Measurements from ENCODE around the gene COX7B2. TPM values are rescaled to one million over a fixed set of nuclear protein-coding genes. Genes with fewer than 3 reads are reported as not detected.

COX7B2 gene
- total and polyA plus RNA-seq, 9 of the 15 experiments (the other 6 are each of a cell fraction or from before 2014, with no cell fraction given), result 0.33 to 3.5 (median 0.67) TPM; not detected in 3

- TF ChIP-seq NKRF (IDR thresholded peaks at IDR 0.05; ENCODE audit: borderline replicate concordance) (no peak), MAFG (tag; conservative IDR thresholded peaks at IDR 0.05) (no peak)
Measured at GRCh38 chr4:46793036-46793435, 116.0 kb downstream of the COX7B2 start (continued).

GRCh38 chr4:46781434-46782092 lies 127.5 kb downstream of the COX7B2 start:
- H3K27ac ChIP-seq (ENCODE audit: extremely low read depth, low read depth, low read length), result no peak overlapping the region
- H4K20me1 ChIP-seq (replicated peaks; ENCODE audit: control insufficient read depth, insufficient read depth, low read length), result no peaks in the 10 kb centered on the region
- ATAC-seq (no peak), FAIRE-seq (no peak), DNase-seq (ENCODE audit: extremely low read depth in 1 of 4, low spot score in 3 of 4) (no peak)
- H3K79me2 ChIP-seq (ENCODE audit: control insufficient read depth, insufficient read depth, low read length), result no peaks in the 10 kb centered on the region
- no peaks in the 10 kb centered on the region for H3K4me1 ChIP-seq (replicated peaks in 1 of 2; ENCODE audit: control insufficient read depth in 2 of 2, insufficient read depth in 2 of 2, low read length in 2 of 2)
- in situ Hi-C loops (cut with MboI), result no loop called here
- H3K9me3 ChIP-seq (replicated peaks; ENCODE audit: control insufficient read depth, insufficient read depth, low read depth, low read length), result no peaks in the 10 kb centered on the region
- no peaks in the 10 kb centered on the region for H3K27me3 ChIP-seq (ENCODE audit: control insufficient read depth in 2 of 2, insufficient read depth in 2 of 2, low read length in 2 of 2)
- H3K9me1 ChIP-seq (ENCODE audit: control insufficient read depth, insufficient read depth, low read length), result no peaks in the 10 kb centered on the region
- no TSS peak for BruUV-seq (replicated peaks)
- ChIA-PET CTCF (ENCODE audit: low intra/inter-chr PET ratio) (no interaction called here), POLR2A (no interaction called here)
- H3K36me3 ChIP-seq (ENCODE audit: control insufficient read depth, insufficient read depth, low read length), result no peaks in the 10 kb centered on the region
- WGBS (ENCODE audit: insufficient coverage, low coverage, missing lambda C conversion rate), result under 1% methylated on average over 25 of the region's 25 CpGs
- intact Hi-C loops (cut with micrococcal nuclease), result no loop called here
- TF ChIP-seq ZNF431 (CRISPR knock-in tag; IDR thresholded peaks at IDR 0.05) (no peak), BRF2 (IDR thresholded peaks at IDR 0.05; ENCODE audit: borderline replicate concordance, insufficient read depth, insufficient read length) (no peak), RNF2 (IDR thresholded peaks at IDR 0.05) (no peak), MEIS2 (IDR thresholded peaks at IDR 0.05; ENCODE audit: partially characterized antibody) (no peak), EHMT2 (IDR thresholded peaks at IDR 0.05) (no peak), ZFP30 (CRISPR knock-in tag; IDR thresholded peaks at IDR 0.05; ENCODE audit: borderline replicate concordance) (no peak), ZEB2 (IDR thresholded peaks at IDR 0.05) (no peak), DACH1 (IDR thresholded peaks at IDR 0.05; ENCODE audit: partially characterized antibody) (no peak), ZNF764 (CRISPR knock-in tag; IDR thresholded peaks at IDR 0.05; ENCODE audit: low read depth) (no peak), NELFE (IDR thresholded peaks at IDR 0.05; ENCODE audit: insufficient read depth, insufficient read length) (no peak), BCL6 (CRISPR knock-in tag; IDR thresholded peaks at IDR 0.05) (no peak), SAP30 (IDR thresholded peaks at IDR 0.05; ENCODE audit: borderline replicate concordance, insufficient read depth, low read depth, low read length, poor library complexity, severe bottlenecking) (no peak), CCAR2 (IDR thresholded peaks at IDR 0.05; ENCODE audit: low read depth, low read length) (no peak), ZNF324 (CRISPR knock-in tag; IDR thresholded peaks at IDR 0.05) (no peak), SREBF2 (CRISPR knock-in tag; IDR thresholded peaks at IDR 0.05) (no peak), KLF13 (tag; IDR thresholded peaks at IDR 0.05; ENCODE audit: borderline replicate concordance, low read depth) (no peak), KAT7 (CRISPR knock-in tag; IDR thresholded peaks at IDR 0.05; ENCODE audit: borderline replicate concordance) (no peak)
- no peak overlapping the region for H3K4me2 ChIP-seq (ENCODE audit: insufficient read depth, low read length)
- no peak overlapping the region for H2AFZ ChIP-seq (ENCODE audit: low read depth, low read length)
- H3K9ac ChIP-seq (ENCODE audit: insufficient read depth in 1 of 2, low read depth in 2 of 2, low read length in 2 of 2), result no peak overlapping the region
- H3K4me3 ChIP-seq, result no peak overlapping the region
